Body of pancreas (tissue), 4 donors: ENCODE data around the gene RUSC1. TPM values are rescaled to one million over a fixed set of nuclear protein-coding genes. Genes with fewer than 3 reads are reported as not detected.

Experiments used
- ATAC-seq: fragments of 150-250 bp; one replicate; pipeline ENCODE4 v1.9.1; 2016
- DNase-seq, 4 donors: peaks; one replicate each; pipeline ENCODE4 v3.0.0-alpha.2; 2019
- H3K27ac ChIP-seq, 4 donors: fragments of 200-600 bp; sonication (generic); 1 replicate in 3 of 4; 2 replicates in 1 of 4; pipeline versions ENCODE4 v1.5.1 to v1.6.1; 2016 to 2019; ENCODE audit warnings: mild to moderate bottlenecking in 1 of 4, mixed read lengths in 1 of 4, moderate library complexity in 1 of 4
- H3K27me3 ChIP-seq, 2 donors: fragments of 200-600 bp; sonication (generic); one replicate each; pipeline ENCODE4 v1.6.0; 2016; ENCODE audit warnings: mild to moderate bottlenecking in 1 of 2
- H3K36me3 ChIP-seq, 2 donors: fragments of 200-600 bp; sonication (generic); replicated peaks in 1 of 2; 2 replicates each; pipeline ENCODE4 v1.5.1; 2016; ENCODE audit warnings: low read depth in 2 of 2; ENCODE audit not compliant: insufficient read depth in 1 of 2
- H3K4me1 ChIP-seq: fragments of 200-600 bp; sonication (generic); one replicate; pipeline ENCODE4 v1.6.0; 2016
- H3K4me3 ChIP-seq, 2 donors: fragments of 200-600 bp; sonication (generic); 1 replicate in 1 of 2; 2 replicates in 1 of 2; pipeline ENCODE4 v1.5.1; 2016 to 2019
- H3K9me3 ChIP-seq, 3 donors: fragments of 200-600 bp; sonication (generic); 1 replicate in 2 of 3; 2 replicates in 1 of 3; pipeline ENCODE4 v1.5.1; 2016
- POLR2A ChIP-seq, 3 donors: fragments of 450-650 bp; IDR thresholded peaks; one replicate each; pipeline ENCODE4 v1.6.1; 2016; ENCODE audit warnings: antibody characterized with exemption in 3 of 3, mild to moderate bottlenecking in 2 of 3
- WGBS, 2 donors: methylation state at CpG; one replicate each; pipeline ENCODE4 v1.1.5; 2017; 5-methylcytosine and 5-hydroxymethylcytosine counted together
- intact Hi-C: fragments of 100-400 bp; cut with DNase I; formaldehyde crosslinking; loops from one replicate; pipeline ENCODE4 v1.15.1; 2023
- total RNA-seq, 2 donors: library from RNA; depleted of rRNA; stranded (reverse); fragments of >200 nt; gene quantifications; one replicate each; pipeline ENCODE4 v1.1.0, GENCODE V29; 2016
- TF ChIP-seq, protein P1 (sequence below), 7 experiments: fragments of 450-650 bp in 4 of 7; fragments of 200-600 bp in 3 of 7; sonication (generic) in 3 of 7; IDR thresholded peaks; one replicate each; pipeline ENCODE4 v1.5.1; 2016 to 2019; ENCODE audit warnings: antibody characterized with exemption in 7 of 7

RUSC1 gene
- total RNA-seq, 2 donors from 2014 or later, result 19.4 to 21.3 TPM

DNA sequence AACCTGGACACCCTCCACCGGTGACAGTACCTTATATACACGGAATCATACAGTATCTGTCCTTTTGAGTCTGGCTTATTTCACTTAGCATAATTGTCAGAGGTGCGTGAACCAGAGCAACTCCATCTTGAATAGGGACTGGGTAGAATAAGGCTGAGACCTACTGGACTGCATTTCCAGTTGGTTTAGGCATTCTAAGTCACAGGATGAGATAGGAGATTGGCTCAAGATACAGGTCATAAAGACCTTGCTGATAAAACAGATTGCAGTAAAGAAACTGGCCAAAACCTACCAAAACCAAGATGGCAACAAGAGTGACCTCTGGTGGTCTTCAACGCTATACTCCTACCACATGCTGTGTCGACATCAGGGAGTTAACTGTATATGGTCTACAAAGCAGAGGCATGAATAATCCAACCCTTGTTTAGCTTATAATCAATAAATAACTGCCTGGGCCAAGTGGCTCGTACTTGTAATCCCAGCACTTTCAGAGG, 13.4 kb upstream of the RUSC1 start:
- intact Hi-C loops, result no loop called here
- H3K27ac ChIP-seq, result peak overlapping the region in 1 of 4 donors; percentile 94
- H3K9me3 ChIP-seq, result no peaks in the 10 kb centered on the region
- DNase-seq, result peak in 1 of 4 donors; percentile 14
- H3K4me1 ChIP-seq, result peaks cover 31% of the 10 kb centered on the region
- TF ChIP-seq, protein P1, sequence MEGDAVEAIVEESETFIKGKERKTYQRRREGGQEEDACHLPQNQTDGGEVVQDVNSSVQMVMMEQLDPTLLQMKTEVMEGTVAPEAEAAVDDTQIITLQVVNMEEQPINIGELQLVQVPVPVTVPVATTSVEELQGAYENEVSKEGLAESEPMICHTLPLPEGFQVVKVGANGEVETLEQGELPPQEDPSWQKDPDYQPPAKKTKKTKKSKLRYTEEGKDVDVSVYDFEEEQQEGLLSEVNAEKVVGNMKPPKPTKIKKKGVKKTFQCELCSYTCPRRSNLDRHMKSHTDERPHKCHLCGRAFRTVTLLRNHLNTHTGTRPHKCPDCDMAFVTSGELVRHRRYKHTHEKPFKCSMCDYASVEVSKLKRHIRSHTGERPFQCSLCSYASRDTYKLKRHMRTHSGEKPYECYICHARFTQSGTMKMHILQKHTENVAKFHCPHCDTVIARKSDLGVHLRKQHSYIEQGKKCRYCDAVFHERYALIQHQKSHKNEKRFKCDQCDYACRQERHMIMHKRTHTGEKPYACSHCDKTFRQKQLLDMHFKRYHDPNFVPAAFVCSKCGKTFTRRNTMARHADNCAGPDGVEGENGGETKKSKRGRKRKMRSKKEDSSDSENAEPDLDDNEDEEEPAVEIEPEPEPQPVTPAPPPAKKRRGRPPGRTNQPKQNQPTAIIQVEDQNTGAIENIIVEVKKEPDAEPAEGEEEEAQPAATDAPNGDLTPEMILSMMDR (IDR thresholded peaks at IDR 0.05), result peak in 2 of 7 experiments; percentile 11 to 15
- TF ChIP-seq POLR2A (IDR thresholded peaks at IDR 0.05), result no peak
- no peaks in the 10 kb centered on the region for H3K27me3 ChIP-seq
- no peak overlapping the region for H3K4me3 ChIP-seq
- ATAC-seq, result no peak
- no peaks in the 10 kb centered on the region for H3K36me3 ChIP-seq
- 45 to 69% methylated on average over 6 of the region's 6 CpGs for WGBS, 2 donors

DNA sequence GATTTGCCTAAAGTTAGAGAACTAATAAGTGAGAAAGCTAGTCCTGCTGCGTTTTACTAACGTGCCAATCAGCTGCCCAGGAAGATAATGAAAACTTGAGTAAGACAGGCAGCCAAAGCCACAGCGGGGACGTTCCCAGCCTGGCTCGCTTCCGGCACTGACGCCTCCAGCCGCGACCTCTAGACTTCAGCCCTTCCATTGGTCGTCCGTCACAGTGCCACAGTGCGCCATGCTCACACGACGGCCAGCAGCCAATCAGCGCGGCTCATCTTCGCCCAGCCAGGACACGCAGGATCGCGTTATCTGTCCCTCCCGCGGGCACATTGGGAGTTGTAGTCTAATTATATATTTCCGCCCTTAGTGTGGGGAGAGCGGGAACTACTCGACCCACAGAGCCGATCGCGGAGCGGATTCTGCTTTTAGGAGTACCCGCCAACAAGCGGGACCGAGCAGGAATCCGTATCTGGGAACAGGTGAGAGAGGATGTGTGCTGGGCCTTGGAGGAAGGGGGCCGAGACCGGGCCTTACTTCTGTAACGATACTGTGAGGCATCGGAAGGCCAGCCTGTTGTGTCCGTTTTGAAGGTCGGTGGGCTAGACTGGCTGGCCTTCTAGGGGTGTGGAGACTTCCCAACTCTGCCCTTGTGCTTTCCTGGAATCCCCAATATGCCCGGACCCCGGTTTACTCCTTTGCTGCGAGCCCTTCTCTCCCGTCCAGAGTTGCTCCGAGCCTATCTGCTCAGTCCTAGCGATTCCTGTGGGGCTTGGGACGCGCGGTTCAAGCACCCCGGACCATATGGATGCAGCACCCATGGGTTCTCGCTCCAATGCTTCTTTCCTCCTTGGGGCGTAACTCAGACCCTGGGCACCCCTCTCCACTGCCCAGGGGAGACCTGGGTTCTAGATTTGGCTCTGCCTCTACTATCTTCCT, 11.9 kb upstream of the RUSC1 start, which contains the start of gene FDPS:
FDPS (plus strand) TSS at position 374 of the 930 bp plus-strand sequence. CDS start 924 bp downstream, outside the sequence.
- ATAC-seq (peak; percentile 99), DNase-seq (peak; percentile 98 to 99 (median 99))
- no peaks in the 10 kb centered on the region for H3K9me3 ChIP-seq
- intact Hi-C loops, result no loop called here
- peak; percentile 43 to 79 (median 79) for TF ChIP-seq POLR2A (IDR thresholded peaks at IDR 0.05)
- TF ChIP-seq, protein P1 (IDR thresholded peaks at IDR 0.05), result peak in 3 of 7 experiments; percentile 31 to 48 (median 42)
- H3K36me3 ChIP-seq, result no peaks in the 10 kb centered on the region
- H3K27me3 ChIP-seq, result no peaks in the 10 kb centered on the region
- 0% methylated on average over 11 to 51 of the region's 51 CpGs for WGBS, 2 donors
- H3K4me3 ChIP-seq, result peak within 1 kb of the TSS; percentile 16 to 48
- H3K27ac ChIP-seq, result peak within 1 kb of the TSS; percentile 60 to 94 (median 86)
- peaks cover 31% of the 10 kb centered on the region for H3K4me1 ChIP-seq

DNA sequence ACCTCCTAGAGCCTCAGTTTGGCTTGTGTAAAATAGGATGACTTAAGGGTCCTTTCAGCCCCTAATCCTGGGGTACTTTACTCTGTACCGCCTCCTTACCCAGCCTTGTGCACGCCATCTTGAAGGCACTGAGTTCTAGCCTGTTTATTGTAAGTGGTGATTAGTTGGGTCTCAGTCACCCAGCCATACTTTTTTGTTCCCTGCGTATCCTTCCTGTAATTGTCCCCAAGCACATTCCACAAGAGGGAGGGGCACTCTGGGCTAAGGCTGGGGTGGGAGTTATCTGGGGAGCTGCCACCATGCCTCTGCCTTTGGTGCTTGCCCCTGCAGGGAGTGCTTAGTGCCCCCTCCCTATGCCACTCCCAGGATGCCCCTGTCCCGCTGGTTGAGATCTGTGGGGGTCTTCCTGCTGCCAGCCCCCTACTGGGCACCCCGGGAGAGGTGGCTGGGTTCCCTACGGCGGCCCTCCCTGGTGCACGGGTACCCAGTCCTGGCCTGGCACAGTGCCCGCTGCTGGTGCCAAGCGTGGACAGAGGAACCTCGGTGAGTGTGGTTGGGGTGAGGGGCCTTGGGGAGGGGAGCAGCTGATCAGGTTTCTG, 11.2 kb upstream of the RUSC1 start:
- intact Hi-C loops, result no loop called here
- ATAC-seq (no peak), DNase-seq (peak; percentile 32 to 73 (median 58))
- peak overlapping the region; percentile 16 to 48 for H3K4me3 ChIP-seq
- WGBS, 2 donors, result 0 to 2% methylated on average over 5 to 11 of the region's 11 CpGs
- H3K27ac ChIP-seq, result peak overlapping the region; percentile 60 to 94 (median 86)
- H3K27me3 ChIP-seq, result no peaks in the 10 kb centered on the region
- no peaks in the 10 kb centered on the region for H3K36me3 ChIP-seq
- H3K9me3 ChIP-seq, result no peaks in the 10 kb centered on the region
- no peak for TF ChIP-seq POLR2A (IDR thresholded peaks at IDR 0.05)
- TF ChIP-seq, protein P1 (IDR thresholded peaks at IDR 0.05), result no peak
- H3K4me1 ChIP-seq, result peaks cover 31% of the 10 kb centered on the region

DNA sequence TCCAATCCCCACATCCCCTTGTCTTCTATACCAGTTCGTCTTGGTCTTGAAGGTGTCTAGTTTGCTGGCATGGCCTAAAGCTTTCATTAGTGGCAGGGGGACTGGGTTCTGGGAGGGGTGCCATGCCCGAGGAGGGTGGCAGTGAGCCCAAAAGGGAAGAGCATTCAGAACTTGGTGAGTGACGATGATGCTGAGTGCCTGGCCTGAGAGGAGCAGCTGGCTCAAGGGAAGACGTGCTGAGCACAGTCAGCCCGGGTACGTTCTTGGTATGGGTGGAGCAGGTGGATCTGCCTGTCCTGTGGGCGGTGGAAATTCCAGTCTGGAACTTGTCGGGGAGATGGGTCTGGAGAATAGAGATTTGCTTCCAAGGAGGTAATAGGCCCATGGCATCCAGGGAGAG, 7.4 kb upstream of the RUSC1 start:
- 87 to 91% methylated on average over 6 to 8 of the region's 8 CpGs for WGBS, 2 donors
- Histone ChIP-seq H3K27ac (no peak overlapping the region), H3K27me3 (no peaks in the 10 kb centered on the region), H3K36me3 (peaks cover 0 to 2% of the 10 kb centered on the region in 2 donors), H3K4me3 (no peak overlapping the region), H3K4me1 (peaks cover 24% of the 10 kb centered on the region), H3K9me3 (no peaks in the 10 kb centered on the region)
- no peak for ATAC-seq
- TF ChIP-seq POLR2A (IDR thresholded peaks at IDR 0.05), result no peak
- TF ChIP-seq, protein P1 (IDR thresholded peaks at IDR 0.05), result no peak
- intact Hi-C loops, result no loop called here
- DNase-seq, result no peak
